Right lobe of liver (tissue), 6 donors: Measurements from ENCODE around the gene IKBKE. TPM values are rescaled to one million over a fixed set of nuclear protein-coding genes. Genes with fewer than 3 reads are reported as not detected.

Experiments used
- ATAC-seq, 4 donors: fragments of 200-7000 bp; cut with Tn5 transposase; one replicate each; pipeline ENCODE4 v1.9.1; 2020; ENCODE audit warnings: mild to moderate bottlenecking in 4 of 4, moderate library complexity in 4 of 4
- DNase-seq, 3 donors: peaks; one replicate each; pipeline ENCODE4 v3.0.0-alpha.2; 2020
- H3K27ac ChIP-seq, 3 donors: fragments of 200-600 bp; one replicate each; pipeline ENCODE4 v1.8.0; 2022
- H3K27me3 ChIP-seq, 2 donors: fragments of 200-600 bp; one replicate each; pipeline ENCODE4 v1.8.0; 2022
- H3K36me3 ChIP-seq, 4 donors: fragments of 200-600 bp; sonication (generic) in 1 of 4; one replicate each; pipeline versions ENCODE4 v1.5.1 to v1.8.0; 2017 to 2022; ENCODE audit warnings: control low read depth in 1 of 4
- H3K4me1 ChIP-seq, 4 donors: fragments of 200-600 bp; sonication (generic) in 1 of 4; one replicate each; pipeline versions ENCODE4 v1.5.1 to v1.8.0; 2017 to 2022; ENCODE audit warnings: control low read depth in 1 of 4
- H3K4me3 ChIP-seq, 3 donors: fragments of 200-600 bp; one replicate each; pipeline ENCODE4 v1.8.0; 2022
- H3K9me3 ChIP-seq, 4 donors: fragments of 200-600 bp; sonication (generic) in 1 of 4; one replicate each; pipeline versions ENCODE4 v1.5.1 to v1.8.0; 2017 to 2022; ENCODE audit warnings: control low read depth in 1 of 4
- CTCF ChIP-seq, 4 donors: fragments of 200-600 bp in 3 of 4; fragments of 450-650 bp in 1 of 4; IDR thresholded peaks; one replicate each; pipeline versions ENCODE4 v1.5.1 to v1.8.0; 2016 to 2022; ENCODE audit warnings: antibody characterized with exemption in 4 of 4, mild to moderate bottlenecking in 2 of 4
- POLR2A ChIP-seq: fragments of 450-650 bp; IDR thresholded peaks from one replicate; pipeline ENCODE4 v1.6.1; 2017; ENCODE audit warnings: antibody characterized with exemption, mild to moderate bottlenecking
- WGBS: methylation state at CpG from one replicate; pipeline ENCODE4 v1.1.6; 2018; ENCODE audit warnings: low coverage, low lambda C conversion rate; ENCODE audit not compliant: insufficient coverage; ENCODE audit errors: missing lambda C conversion rate; 5-methylcytosine and 5-hydroxymethylcytosine counted together
- intact Hi-C, 2 donors: fragments of 100-400 bp; cut with DNase I; formaldehyde crosslinking; loops; one replicate each; pipeline versions ENCODE4 v1.11.2 to v1.14.1; 2022
- total RNA-seq, 6 experiments: library from RNA; depleted of rRNA in 2 of 6; stranded (reverse); fragments of >200 nt in 2 of 6; fragmentation: NEBNext Ultra II Directional in 3 of 6; extraction: Animal tissue kit (Norgen Biotek cat#: 25700) in 3 of 6; gene quantifications; one replicate each; pipeline versions ENCODE4 v1.1.0 to v1.2.4, GENCODE V29; 2016 to 2023
- donor health status: DM: no; HTN: yes; CAD: no.
- donor health status: DM: no; HTN: no; CAD: no.
- donor health status: DM: no; HTN: no; CAD: no.
- donor health status: DM: no; HTN: yes; CAD: no.
- donor health status: DM: no; HTN: yes; CAD: no.

The IKBKE gene
- total RNA-seq, 6 experiments from 2014 or later: 0.86 to 2.7 (median 1.9) TPM

DNA sequence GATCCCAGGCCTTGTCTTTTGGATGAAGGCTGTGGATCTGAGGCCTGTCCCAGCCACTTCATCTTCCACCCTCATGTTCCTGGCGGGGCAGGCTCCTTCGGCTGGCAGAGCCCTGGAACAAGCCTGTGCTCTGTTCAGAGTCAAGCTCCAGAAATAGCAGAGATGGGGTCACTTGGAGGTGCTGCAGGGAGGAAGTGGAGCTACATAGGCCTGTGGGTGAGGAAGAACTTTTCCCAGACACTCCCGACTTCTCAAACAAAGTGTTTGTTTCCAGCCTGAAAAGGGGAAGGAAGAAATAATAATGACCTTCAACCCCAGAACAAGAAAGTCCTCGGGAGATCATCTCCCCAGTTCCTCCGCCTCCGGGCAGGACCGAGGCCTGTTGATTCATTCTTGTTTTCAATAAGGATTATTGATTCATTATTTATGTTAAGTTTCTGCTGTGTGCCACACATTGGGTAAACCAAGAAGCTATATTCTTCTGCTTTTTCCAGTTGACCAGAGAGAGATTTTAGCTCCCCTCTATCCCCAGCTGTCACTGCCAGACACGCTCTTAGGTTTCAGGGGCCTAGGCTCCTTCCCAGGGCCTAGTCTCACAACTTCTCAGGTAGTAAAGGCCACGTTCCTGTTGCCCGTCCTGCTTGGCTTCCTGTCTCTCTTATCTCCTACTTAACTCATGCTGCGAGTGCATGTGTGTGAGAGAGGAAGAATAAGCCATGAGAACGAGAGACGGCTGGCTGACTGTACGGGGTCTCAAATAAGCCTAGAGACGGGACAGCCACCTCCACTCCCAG, 16.9 kb downstream of the IKBKE start:
- H3K27me3 ChIP-seq: no peaks in the 10 kb centered on the region
- intact Hi-C loops: no loop called here
- DNase-seq (peak in 1 of 3 donors; percentile 20), ATAC-seq (peak; percentile 26 to 53 (median 38))
- WGBS: 61% methylated on average over 13 of the region's 15 CpGs
- TF ChIP-seq POLR2A (no peak), CTCF (IDR thresholded peaks at IDR 0.05) (no peak)
- H3K4me3 ChIP-seq: no peak overlapping the region
- peak overlapping the region in 1 of 3 donors; percentile 1 for H3K27ac ChIP-seq
- no peaks in the 10 kb centered on the region for H3K9me3 ChIP-seq
- H3K4me1 ChIP-seq: no peaks in the 10 kb centered on the region
- no peaks in the 10 kb centered on the region for H3K36me3 ChIP-seq

GRCh38 chr1:206487970-206488369, 17.7 kb downstream of the IKBKE start:
- DNase-seq (peak in 1 of 3 donors; percentile 28), ATAC-seq (no peak)
- H3K36me3 ChIP-seq: no peaks in the 10 kb centered on the region
- intact Hi-C loops: no loop called here
- H3K27me3 ChIP-seq: no peaks in the 10 kb centered on the region
- no peak overlapping the region for H3K27ac ChIP-seq
- no peak for TF ChIP-seq CTCF (IDR thresholded peaks at IDR 0.05)
- no peak for TF ChIP-seq POLR2A
- 92% methylated on average over 4 of the region's 7 CpGs for WGBS
- H3K4me3 ChIP-seq: no peak overlapping the region
- no peaks in the 10 kb centered on the region for H3K9me3 ChIP-seq
- no peaks in the 10 kb centered on the region for H3K4me1 ChIP-seq

DNA sequence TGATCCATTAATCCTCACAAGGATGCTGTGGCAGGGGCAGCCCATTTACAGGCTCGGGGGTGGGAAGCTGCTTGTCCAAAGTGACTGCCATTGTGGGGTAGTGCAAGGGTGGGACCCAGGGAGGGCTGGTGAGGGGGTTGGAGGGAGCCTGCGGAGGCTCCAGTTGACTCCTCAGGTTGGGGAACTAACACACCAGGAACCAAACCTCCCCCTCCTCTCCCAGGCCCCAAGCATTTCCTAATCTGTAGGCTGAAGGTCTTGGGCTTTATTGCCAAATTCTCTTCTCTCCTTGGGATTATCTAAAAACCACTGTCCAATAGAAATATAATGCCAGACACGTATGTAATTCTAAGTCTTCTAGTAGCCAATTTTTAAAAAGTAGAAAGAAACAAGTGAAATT, 18.2 kb downstream of the IKBKE start:
- ATAC-seq (no peak), DNase-seq (peak in 1 of 3 donors; percentile 26)
- no peaks in the 10 kb centered on the region for H3K27me3 ChIP-seq
- WGBS: 77% methylated on average over 1 of the region's 3 CpGs
- TF ChIP-seq POLR2A (no peak), CTCF (IDR thresholded peaks at IDR 0.05) (no peak)
- H3K27ac ChIP-seq: no peak overlapping the region
- intact Hi-C loops: no loop called here
- no peak overlapping the region for H3K4me3 ChIP-seq
- H3K36me3 ChIP-seq: no peaks in the 10 kb centered on the region
- H3K4me1 ChIP-seq: no peaks in the 10 kb centered on the region
- H3K9me3 ChIP-seq: no peaks in the 10 kb centered on the region

- Histone ChIP-seq H3K27me3 (no peaks in the 10 kb centered on the region), H3K4me1 (peaks cover 0 to 2% (median 0%) of the 10 kb centered on the region in 4 donors), H3K4me3 (no peak overlapping the region), H3K27ac (no peak overlapping the region), H3K9me3 (no peaks in the 10 kb centered on the region), H3K36me3 (no peaks in the 10 kb centered on the region)
- intact Hi-C loops: loop anchor here (5.0 kb wide), 2 partner anchors 92 to 97 kb away; no protein-coding TSS in a partner anchor
- TF ChIP-seq POLR2A: no peak
- peak; percentile 91 to 99 (median 97) for TF ChIP-seq CTCF (IDR thresholded peaks at IDR 0.05)
- 37% methylated on average over 10 of the region's 22 CpGs for WGBS
- DNase-seq: peak; percentile 77 to 82 (median 82)
- peak; percentile 93 to 97 (median 95) for ATAC-seq
Observed at GRCh38 chr1:206489980-206490770, 19.9 kb downstream of the IKBKE start.
